Astrocyte (in vitro differentiated cells and primary cell): Measurements from ENCODE around the gene TMPRSS12.

Experiments used
- EZH2 ChIP-seq: IDR thresholded peaks from 2 replicates; pipeline ENCODE4 v1.6.1; 2012; ENCODE audit warnings: mild to moderate bottlenecking, low read length, inconsistent platforms; ENCODE audit not compliant: insufficient read depth
- TF ChIP-seq, protein P1 (sequence below): IDR thresholded peaks from 2 replicates; pipeline ENCODE4 v1.5.1; 2011; ENCODE audit warnings: low read depth, mild to moderate bottlenecking, inconsistent platforms, low read length, moderate library complexity; ENCODE audit not compliant: insufficient read depth

DNA sequence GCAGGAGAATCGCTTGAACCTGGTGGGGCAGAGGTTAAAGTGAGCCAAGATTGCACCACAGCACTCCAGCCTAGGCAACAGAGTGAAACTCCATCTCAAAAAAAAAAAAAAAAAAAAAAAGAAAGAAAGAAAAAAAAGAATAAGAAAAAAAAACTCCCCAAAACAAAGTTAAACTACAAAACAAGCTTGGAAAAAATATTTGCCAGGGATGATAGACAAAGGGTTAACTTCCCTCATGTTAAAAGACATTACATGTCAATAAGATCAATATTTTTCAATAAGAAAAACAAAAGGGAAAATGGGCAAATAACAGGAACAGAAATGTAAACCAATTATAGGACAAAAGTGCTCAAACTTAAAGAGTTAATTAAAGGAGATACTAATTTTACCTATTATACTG lies 83.2 kb downstream of the TMPRSS12 start:
- TF ChIP-seq, protein P1, sequence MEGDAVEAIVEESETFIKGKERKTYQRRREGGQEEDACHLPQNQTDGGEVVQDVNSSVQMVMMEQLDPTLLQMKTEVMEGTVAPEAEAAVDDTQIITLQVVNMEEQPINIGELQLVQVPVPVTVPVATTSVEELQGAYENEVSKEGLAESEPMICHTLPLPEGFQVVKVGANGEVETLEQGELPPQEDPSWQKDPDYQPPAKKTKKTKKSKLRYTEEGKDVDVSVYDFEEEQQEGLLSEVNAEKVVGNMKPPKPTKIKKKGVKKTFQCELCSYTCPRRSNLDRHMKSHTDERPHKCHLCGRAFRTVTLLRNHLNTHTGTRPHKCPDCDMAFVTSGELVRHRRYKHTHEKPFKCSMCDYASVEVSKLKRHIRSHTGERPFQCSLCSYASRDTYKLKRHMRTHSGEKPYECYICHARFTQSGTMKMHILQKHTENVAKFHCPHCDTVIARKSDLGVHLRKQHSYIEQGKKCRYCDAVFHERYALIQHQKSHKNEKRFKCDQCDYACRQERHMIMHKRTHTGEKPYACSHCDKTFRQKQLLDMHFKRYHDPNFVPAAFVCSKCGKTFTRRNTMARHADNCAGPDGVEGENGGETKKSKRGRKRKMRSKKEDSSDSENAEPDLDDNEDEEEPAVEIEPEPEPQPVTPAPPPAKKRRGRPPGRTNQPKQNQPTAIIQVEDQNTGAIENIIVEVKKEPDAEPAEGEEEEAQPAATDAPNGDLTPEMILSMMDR, result no peak
- no peak for TF ChIP-seq EZH2
